ENCODE results near the gene THADA.

The THADA gene

DNA sequence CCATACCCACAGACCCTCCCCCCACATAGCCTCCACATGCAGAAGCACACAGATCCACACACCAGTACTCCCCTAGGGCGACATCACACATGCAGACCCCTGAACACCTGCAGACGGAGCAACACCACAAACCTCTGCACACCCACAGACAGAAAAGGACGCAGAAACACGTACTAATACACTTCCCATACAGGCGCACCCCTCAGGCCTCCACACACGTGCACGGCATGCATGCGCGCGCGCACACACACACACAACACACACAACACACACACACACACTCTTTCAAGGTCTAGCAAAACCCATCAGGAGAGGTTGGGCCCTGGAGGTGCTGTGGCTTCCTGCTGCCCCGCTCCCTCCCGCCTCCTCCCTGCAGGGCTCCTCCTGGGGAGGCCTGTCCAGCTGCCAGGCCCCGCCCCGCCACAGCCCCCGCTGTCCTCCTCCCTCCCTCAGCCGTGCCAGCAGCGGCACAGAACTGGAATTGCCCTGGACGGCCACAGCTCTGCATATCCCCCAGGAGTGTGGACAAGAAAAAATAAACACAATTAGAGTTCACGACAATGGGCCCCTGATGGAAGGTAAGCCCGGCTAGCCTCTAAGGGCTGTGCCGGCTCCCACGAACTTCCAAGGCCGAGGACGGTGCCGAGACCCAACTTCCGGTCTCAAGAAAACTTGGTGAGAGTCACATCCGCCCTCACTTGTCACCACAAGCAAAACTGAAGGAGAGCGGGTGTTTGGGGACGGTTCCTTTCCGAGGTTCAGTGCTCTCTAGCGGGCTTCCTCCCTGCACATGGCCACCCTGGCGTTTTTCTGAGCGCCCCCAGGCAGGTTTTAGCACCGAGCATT is 376.2 kb downstream of the THADA start:
- H3K4me3 ChIP-seq (ENCODE audit: low read depth, low read length) = peak overlapping the region; percentile 88
- TF ChIP-seq CTCF (IDR thresholded peaks at IDR 0.05; ENCODE audit: low read depth, low read length) = no peak

GRCh38 chr2:43218702-43219382 is 377.0 kb downstream of the THADA start:
- TF ChIP-seq CTCF (IDR thresholded peaks at IDR 0.05; ENCODE audit: low read depth, low read length) = no peak
- H3K4me3 ChIP-seq (ENCODE audit: low read depth, low read length) = peak overlapping the region; percentile 88

GRCh38 chr2:43218155-43218701 is 377.6 kb downstream of the THADA start:
- H3K4me3 ChIP-seq (ENCODE audit: low read depth, low read length) = no peak overlapping the region
- no peak for TF ChIP-seq CTCF (IDR thresholded peaks at IDR 0.05; ENCODE audit: low read depth, low read length)

GRCh38 chr2:43217228-43218154 is 378.3 kb downstream of the THADA start:
- no peak for TF ChIP-seq CTCF (IDR thresholded peaks at IDR 0.05; ENCODE audit: low read depth, low read length)
- H3K4me3 ChIP-seq (ENCODE audit: low read depth, low read length) = no peak overlapping the region

- no peak for TF ChIP-seq CTCF (IDR thresholded peaks at IDR 0.05; ENCODE audit: low read depth, low read length)
- no peak overlapping the region for H3K4me3 ChIP-seq (ENCODE audit: low read depth, low read length)
These were observed 379.2 kb downstream of the THADA start for GRCh38 chr2:43216629-43217028.

DNA sequence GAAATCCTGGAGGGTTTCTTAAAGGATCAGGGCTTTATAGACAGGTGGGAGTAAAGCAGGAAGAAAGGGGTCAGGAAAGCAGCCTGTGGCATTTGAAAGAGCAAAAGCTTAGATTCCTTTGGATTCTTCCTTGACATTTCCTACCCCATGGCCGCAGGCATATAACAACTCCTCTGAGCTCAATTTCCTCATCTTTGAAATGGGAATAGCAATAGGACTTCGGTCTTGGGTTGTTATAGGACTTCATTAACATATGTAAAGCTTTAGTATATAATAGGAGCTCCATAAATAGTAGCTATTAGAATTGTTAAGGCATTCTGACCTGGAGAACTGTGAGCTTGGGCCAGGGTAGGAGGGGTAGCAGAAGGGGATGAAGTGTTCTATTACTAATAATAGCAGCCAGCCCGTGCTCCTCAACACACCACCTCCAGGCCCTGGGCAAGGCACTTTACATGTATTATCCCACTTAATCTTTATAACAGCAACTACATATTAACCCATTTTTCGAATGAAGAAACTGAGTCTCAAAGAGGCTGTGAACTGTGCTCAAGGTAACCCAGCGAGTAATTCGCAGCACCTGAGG is 380.1 kb downstream of the THADA start:
- no peak for TF ChIP-seq CTCF (IDR thresholded peaks at IDR 0.05; ENCODE audit: low read depth, low read length)

More for the DNA sequence above, 380.1 kb downstream of the THADA start:
- H3K4me3 ChIP-seq (ENCODE audit: low read depth, low read length) = no peak overlapping the region
